ENCODE data around the gene IFT172.

DNA sequence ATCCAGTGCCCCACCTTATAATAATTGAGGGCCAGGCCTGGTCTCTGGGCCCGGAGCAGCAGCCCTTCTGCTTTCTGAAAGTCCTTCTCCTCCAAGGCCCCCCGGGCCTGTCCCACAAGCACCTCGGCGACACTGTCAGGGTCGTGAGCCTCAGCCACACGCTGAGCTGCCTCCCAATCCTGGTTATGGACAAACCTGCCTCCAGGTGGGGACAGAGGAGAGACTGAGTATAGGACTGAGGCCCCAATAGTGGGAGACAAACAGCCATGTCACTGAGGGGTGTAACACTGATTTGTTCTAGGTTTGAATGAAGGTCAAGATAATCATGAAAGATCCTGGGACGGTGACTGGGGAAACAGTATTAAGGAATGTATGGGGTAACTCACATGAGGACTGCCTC is 35.6 kb downstream of the IFT172 start:
- TF ChIP-seq CTCF (IDR thresholded peaks at IDR 0.05; ENCODE audit: insufficient read depth, low read length) (no peak), SPI1 (IDR thresholded peaks at IDR 0.05; ENCODE audit: borderline replicate concordance, low read depth) (no peak), POLR2AphosphoS5 (IDR thresholded peaks at IDR 0.05; ENCODE audit: low read depth) (no peak), REST (IDR thresholded peaks at IDR 0.05; ENCODE audit: insufficient replicate concordance, low read depth) (no peak)
